ENCODE measurements around the gene TC2N.

- TF ChIP-seq ZNF217 (CRISPR knock-in tag; IDR thresholded peaks at IDR 0.05) (no peak), CBX2 (IDR thresholded peaks at IDR 0.05; ENCODE audit: insufficient read depth, low read length, poor library complexity, severe bottlenecking) (no peak), ZNF324 (CRISPR knock-in tag; IDR thresholded peaks at IDR 0.05) (no peak), CTCF (IDR thresholded peaks at IDR 0.05 in 2 of 3, conservative IDR thresholded peaks at IDR 0.05 in 1 of 3; ENCODE audit: insufficient read depth in 2 of 3, low read depth in 1 of 3, low read length in 3 of 3) (no peak), FOXP1 (CRISPR knock-in tag; IDR thresholded peaks at IDR 0.05) (no peak), MCM2 (IDR thresholded peaks at IDR 0.05; ENCODE audit: low read depth) (no peak), CEBPG (CRISPR knock-in tag; IDR thresholded peaks at IDR 0.05) (no peak), CEBPG (tag; conservative IDR thresholded peaks at IDR 0.05 in 1 of 2, IDR thresholded peaks at IDR 0.05 in 1 of 2) (no peak), ARHGAP35 (IDR thresholded peaks at IDR 0.05; ENCODE audit: partially characterized antibody) (no peak), RBM17 (IDR thresholded peaks at IDR 0.05; ENCODE audit: borderline replicate concordance, low read depth, low read length) (no peak), CHD7 (IDR thresholded peaks at IDR 0.05; ENCODE audit: low read depth, low read length) (no peak), NFE2L1 (tag; IDR thresholded peaks at IDR 0.05; ENCODE audit: borderline replicate concordance, low read depth) (no peak), TCF7L2 (IDR thresholded peaks at IDR 0.05; ENCODE audit: low read depth, low read length) (no peak), NBN (IDR thresholded peaks at IDR 0.05; ENCODE audit: low read depth) (no peak), CREB3 (tag; conservative IDR thresholded peaks at IDR 0.05; ENCODE audit: low read depth) (no peak)
These were observed 1.3 kb downstream of the TC2N start for GRCh38 chr14:91866061-91866460.
